GM12878 (cell line): ENCODE data around the gene TCF15.

Source experiments
- JUND ChIP-seq: IDR thresholded peaks from 2 replicates; pipeline ENCODE4 v1.6.1; 2012; ENCODE audit warnings: low read depth, mild to moderate bottlenecking, low read length, improper control_type of control experiment, moderate library complexity
- NFIC ChIP-seq: IDR thresholded peaks from 2 replicates; pipeline ENCODE4 v1.6.1; 2012; ENCODE audit warnings: low read depth, mild to moderate bottlenecking, inconsistent platforms, low read length, moderate library complexity
- NFYA ChIP-seq: IDR thresholded peaks from 2 replicates; pipeline ENCODE4 v1.6.1; 2011; ENCODE audit warnings: low read depth, mild to moderate bottlenecking, low read length, improper control_type of control experiment, borderline replicate concordance
- TF ChIP-seq, protein P1 (sequence below), 3 experiments: IDR thresholded peaks in 2 of 3; conservative IDR thresholded peaks in 1 of 3; 2 replicates each; pipeline ENCODE4 v1.5.1; 2011; ENCODE audit warnings: low read depth in 3 of 3, low read length in 3 of 3, mild to moderate bottlenecking in 3 of 3, control low read depth in 2 of 3, moderate library complexity in 2 of 3, inconsistent platforms in 1 of 3, mixed read lengths in 1 of 3; ENCODE audit not compliant: control insufficient read depth in 2 of 3, insufficient read depth in 1 of 3; ENCODE audit errors: extremely low read depth in 1 of 3

- no peak for TF ChIP-seq NFYA
- TF ChIP-seq, protein P1, sequence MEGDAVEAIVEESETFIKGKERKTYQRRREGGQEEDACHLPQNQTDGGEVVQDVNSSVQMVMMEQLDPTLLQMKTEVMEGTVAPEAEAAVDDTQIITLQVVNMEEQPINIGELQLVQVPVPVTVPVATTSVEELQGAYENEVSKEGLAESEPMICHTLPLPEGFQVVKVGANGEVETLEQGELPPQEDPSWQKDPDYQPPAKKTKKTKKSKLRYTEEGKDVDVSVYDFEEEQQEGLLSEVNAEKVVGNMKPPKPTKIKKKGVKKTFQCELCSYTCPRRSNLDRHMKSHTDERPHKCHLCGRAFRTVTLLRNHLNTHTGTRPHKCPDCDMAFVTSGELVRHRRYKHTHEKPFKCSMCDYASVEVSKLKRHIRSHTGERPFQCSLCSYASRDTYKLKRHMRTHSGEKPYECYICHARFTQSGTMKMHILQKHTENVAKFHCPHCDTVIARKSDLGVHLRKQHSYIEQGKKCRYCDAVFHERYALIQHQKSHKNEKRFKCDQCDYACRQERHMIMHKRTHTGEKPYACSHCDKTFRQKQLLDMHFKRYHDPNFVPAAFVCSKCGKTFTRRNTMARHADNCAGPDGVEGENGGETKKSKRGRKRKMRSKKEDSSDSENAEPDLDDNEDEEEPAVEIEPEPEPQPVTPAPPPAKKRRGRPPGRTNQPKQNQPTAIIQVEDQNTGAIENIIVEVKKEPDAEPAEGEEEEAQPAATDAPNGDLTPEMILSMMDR (IDR thresholded peaks at IDR 0.05 in 2 of 3, conservative IDR thresholded peaks at IDR 0.05 in 1 of 3; ENCODE audit: control insufficient read depth in 2 of 3, extremely low read depth in 1 of 3, insufficient read depth in 1 of 3, low read depth in 3 of 3, low read length in 3 of 3): no peak
- TF ChIP-seq JUND: no peak
- TF ChIP-seq NFIC: no peak
These were observed 25.2 kb downstream of the TCF15 start for GRCh38 chr20:584971-585301.
